Occipital lobe (tissue), 2 donors: ENCODE measurements around the gene RPRD1B. TPM values are rescaled to one million over a fixed set of nuclear protein-coding genes. Genes with fewer than 3 reads are reported as not detected.
"Not testable (repeated sequence)": the region's sequence is repeated elsewhere in the genome, so short reads cannot be mapped to it uniquely, and the experiment has no call there.

ENCODE experiments used
- DNase-seq: peaks from one replicate; lab custom pipeline; 2025; lab: John Stamatoyannopoulos, UW
- total RNA-seq: library from RNA; depleted of rRNA; stranded (reverse); fragments of >200 nt; gene quantifications from one replicate; pipeline ENCODE4 v1.2.3, GENCODE V29; 2014

The RPRD1B gene
- total RNA-seq, 1 donor from 2014 or later = 34.3 TPM

DNA sequence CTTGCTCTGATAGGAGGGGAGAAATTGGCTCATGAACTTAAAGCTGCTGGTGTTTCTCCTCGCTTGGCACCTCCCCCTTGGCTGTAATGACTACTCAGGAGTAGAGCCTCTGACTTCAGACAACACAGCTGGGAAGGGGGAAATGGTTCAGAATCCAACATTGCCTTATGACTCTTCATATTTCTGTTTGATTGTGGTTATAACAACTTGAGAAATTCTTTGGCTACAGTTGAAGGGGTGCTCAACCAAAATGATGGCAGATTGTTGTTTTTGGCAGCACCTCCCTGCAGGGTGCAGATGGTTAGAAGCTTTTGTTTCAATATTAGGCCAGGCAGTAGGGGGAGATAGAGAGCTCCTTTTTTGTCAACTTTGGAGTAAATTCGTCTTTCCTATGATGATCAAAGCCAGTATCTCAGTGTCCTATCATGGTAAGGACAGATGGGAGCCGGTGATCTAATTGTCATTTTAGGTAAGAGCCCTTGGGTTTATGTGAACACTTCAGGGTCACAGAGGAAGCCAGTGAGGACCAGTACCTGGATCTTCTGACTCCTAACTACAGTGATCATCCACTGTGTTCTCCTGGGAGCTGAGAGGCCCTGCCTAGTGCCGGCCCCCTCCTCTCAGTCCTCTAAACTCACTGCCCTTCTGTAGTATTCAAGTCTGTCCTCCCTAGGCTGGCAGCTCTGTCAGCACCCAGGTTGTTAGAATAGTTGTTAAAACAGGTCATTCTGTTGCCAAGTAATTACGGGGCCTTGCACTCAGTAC is 39.9 kb downstream of the RPRD1B start:
- DNase-seq = no peak

DNA sequence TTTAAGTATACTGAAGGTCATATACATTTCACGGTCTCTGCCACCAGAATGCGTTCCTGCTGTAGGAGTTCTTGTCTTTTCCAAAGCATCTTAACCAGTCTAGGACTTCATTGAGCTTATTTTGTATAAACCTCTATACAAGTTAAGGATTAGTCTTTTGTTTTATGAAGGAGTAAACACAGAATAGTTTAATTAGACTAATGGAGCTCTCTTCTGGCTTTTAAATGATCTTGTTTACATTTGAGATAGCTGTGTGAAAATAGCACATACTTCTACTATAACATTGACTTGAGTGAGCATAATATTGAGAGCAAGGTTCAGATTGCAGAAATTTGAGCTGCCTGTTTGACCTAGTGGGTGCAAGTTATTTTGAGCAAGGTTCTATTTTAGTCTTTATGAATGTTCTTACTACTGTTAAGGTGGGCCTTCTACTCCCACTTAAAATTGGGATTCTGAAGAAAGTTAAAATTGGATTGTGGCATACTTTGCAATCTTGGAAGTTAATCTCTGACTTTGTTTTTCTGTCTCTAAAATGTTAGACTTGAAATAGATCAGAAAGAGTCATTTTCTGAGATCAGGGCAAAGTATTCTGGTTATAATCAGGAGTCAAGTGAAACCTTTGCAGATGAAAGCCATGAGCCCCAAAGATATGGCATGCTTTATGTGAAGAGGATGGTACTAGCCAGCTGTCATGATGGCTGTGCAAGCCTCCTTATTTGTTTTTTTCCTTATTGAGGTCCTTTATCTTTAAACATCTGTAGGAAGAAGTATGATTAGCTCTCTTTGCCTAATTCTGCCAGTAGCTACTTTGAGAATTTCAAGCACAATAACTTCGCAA is 41.8 kb downstream of the RPRD1B start:
- no peak for DNase-seq

GRCh38 chr20:38076548-38076947 is 43.0 kb downstream of the RPRD1B start:
- DNase-seq = no peak

DNA sequence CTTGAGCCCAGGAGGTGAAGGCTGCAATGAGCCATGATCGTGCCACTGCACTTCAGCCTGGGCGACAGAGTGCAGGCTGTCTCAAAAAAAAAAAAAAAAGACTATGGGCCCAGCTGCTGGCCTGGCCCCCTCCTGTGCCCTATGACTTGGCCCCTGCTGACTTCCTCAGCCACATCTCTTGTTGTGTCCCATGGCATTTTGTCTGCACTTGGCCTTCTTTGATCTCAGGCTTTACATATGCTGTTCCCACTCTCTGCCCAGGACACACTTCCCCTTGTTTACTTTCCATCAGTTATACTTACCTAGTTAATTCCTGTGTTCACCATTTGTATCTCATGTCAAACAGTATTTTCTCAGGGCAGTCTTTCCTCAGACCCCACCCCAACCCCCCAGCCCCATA is 44.5 kb downstream of the RPRD1B start:
- DNase-seq = no peak

- DNase-seq = no peak
These were observed 45.8 kb downstream of the RPRD1B start for GRCh38 chr20:38079353-38079752.

DNA sequence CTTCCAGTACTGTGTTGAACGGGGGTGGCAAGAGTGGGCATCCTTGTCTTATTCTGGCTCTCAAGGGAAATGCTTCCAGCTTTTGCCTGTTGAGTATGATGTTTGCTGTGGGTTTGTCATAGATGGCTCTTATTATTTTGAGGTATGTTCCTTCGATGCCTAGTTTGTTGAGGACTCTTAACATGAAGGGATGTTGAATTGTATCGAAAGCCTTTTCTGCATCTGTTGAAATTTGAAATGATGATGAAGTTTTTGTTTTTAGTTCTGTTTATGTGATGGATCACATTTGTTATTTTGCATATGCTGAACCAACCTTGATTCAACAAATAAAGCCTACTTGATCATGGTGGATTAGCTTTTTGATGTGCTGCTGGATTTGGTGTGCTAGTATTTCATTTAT is 48.0 kb downstream of the RPRD1B start:
- DNase-seq = no peak

DNA sequence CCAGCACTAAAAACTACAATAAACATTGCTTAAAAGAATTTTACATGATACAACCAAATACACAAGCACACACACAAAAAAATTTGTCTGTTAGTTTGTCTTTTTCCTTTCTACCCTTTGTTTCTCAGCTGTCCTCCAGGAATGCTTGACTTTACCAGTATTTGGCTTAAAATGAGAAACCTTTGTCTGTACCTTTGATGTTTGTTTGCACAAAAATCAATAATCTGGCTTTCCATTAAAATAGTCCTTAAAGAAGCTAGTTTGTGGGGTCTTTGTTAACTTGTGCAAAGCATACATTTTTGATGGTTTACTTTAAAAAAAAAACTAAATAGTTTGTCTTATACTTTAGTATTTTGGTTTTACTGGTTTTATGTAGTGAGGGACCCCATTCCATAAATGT is 49.3 kb downstream of the RPRD1B start:
- DNase-seq = no peak

GRCh38 chr20:38083338-38084048 is 49.9 kb downstream of the RPRD1B start:
- no peak for DNase-seq

- no peak for DNase-seq
These were observed 50.9 kb downstream of the RPRD1B start for GRCh38 chr20:38084425-38084951.

DNA sequence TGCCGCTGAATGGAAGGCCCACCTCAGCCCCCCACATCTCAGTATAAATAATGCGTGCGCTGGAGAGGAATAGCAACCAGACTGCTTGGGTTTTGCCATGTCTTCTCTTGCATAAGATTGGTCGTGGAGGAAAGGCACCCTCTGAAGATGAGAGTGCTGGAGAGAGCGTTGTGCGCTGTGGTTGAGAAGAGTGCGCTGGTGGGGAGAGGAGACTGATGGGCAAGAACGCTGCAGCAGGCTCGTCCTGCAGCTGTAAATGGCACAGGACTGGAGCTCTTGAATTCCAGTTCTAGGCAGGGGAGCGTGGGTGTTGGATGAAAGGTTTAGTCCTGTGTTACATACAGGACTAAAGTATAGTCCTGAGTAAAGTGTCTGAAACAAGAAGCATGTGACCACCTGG is 51.5 kb downstream of the RPRD1B start:
- no peak for DNase-seq

DNA sequence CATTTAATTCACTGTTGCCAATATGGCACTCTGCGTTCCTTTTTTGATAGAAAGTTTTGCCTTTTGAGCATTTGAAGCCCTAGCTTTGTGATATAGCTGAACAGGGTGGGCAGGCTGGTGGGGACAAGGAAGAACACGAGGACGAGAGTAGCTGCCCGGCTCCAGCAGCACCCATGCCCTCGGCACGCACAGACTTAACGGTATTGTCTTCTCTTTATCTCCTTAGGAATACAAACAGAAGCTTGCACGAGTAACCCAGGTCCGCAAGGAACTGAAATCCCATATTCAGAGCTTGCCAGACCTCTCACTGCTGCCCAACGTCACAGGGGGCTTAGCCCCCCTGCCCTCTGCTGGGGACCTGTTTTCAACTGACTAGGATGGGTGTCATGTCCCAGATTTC is 56.0 kb downstream of the RPRD1B start:
- no peak for DNase-seq

DNA sequence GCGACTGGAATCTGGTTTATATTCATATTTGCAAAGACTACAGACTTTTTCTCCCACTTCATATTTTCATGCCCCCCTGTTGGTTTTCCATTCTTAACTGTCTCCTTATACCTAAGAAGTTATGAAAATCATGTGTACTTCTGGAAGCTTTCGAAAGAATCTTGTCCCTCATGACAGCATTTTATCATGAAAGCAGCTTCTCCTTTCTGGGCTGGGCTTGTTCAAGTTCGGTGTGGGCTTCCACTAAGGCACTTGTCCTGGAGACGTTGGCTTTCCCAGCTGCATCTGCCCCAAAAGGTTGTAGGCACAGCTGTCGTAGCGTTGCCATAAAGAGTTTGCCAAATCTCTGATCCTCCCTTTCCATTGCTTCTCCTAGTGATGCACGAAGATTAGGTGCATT is 56.5 kb downstream of the RPRD1B start:
- DNase-seq = no peak

- DNase-seq = no peak
These were observed 58.1 kb downstream of the RPRD1B start for GRCh38 chr20:38091441-38092216.

DNA sequence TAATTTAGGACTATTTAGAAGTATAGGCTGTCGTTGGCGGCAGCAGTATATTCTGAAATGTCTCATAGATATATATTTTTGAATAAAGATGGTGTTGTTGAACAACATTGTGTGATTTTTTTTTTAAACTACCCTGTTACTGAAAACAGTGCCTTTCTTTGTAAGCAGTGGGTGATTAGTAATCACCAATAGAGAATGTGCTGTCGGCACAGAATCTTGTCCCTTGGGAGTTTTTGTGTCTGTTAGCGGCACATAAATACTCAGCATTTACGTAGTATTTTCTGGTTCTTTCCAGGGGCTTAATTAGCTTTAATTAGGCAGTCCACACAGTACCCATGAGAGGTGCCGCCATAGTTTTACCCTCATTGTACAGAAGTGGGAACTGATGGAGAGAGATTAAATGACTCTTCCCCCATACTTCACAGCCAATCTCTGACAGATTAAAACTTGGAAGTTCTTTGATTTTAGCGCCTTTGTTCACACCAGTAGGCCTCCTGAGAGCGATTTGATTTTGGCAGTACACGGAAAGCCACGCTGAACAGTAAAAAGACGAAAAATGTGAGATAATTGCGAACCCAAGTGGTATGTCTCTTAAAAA is 58.8 kb downstream of the RPRD1B start:
- DNase-seq = no peak

DNA sequence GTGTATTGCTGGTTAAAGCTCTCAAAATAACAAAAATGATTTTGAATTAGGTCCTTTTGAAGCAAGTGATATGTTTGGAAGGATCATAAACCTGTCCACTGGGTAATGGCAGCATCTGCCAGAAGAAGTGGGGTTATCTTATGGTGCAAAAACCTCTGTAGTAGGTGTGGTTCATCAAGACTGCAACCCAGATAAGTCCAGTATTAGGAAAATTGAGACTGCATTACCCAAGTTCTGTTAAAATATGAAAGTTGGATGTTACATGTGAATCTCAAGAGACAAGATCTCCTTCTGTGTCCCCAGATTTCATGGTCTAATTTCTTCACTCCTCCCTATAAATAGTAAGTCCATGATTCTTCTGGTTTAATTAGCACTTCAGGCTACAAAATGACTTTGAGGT is 59.4 kb downstream of the RPRD1B start:
- no peak for DNase-seq

DNA sequence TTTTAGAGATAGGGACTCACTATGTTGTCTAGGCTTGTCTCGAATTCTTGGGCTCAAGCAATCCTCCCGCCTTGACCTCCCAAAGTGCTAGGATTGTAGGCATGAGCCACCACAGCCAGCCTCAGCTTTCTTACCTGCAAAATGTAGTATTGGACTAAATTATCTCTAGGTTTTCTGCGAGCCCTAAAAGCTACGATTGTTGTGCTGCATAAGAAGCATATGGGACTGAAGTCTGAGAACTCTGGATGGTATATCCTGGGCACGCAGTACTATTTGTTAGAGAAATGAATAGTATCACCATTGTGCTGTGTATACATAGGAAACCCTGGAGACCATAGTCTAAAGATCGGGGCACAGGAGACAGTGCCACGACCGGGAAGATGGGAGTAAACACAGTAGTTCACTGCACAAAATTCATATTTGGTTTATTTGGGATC is 60.1 kb downstream of the RPRD1B start:
- no peak for DNase-seq

DNA sequence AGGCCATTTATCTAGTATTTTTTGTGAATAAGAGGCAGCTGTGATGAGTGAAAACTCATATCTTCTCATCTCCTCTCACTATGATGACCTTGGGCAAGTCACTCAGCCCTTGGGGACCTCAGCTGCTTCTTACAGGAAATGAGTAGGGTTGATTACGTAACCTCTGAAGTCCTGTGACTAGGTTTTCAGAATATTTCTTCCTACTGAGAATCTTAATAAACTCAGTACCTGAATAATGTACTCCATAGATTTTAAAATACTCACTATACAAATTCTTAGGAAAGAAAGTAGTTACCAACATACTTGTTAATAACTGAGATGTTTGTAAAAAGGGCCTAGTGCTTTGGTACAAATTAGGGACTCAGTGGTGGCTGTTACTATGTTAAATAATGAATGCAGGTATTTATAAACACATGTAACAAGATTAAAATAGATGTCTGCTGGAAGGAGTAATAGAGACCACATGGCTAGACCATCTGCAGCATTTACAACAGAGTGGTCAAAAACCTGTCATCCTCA is 60.9 kb downstream of the RPRD1B start:
- no peak for DNase-seq

DNA sequence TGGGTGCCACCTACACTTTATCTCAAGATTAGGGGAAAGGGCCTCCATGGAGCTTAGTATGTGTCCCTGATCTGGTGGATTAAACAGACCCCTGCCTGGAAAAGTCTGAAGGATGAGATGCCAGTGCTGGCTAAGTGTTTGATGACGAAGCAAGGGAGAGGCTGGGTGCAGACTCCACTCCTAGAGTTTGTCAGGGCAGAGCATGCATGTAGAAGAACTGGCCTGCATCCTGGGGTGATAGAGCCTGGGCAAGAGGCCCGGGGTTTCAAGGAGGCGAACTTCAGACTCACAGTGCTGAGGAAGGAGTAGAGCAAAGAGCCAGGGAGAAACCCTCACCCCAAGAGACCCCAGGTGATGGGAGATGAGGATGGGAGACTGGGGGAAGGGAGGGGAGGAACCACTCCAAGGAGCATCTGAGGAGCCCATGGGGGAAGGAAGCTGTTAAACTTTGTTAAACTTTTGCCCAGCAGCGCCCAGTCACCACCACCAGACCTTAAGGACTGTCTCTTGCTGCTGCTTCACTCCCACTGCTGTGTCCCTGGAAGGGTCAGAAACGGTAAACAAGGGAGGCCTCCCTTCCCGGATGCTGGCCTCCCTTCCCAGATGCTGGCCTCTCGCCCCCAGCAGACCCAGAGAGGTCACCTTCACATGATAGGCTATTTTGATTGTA is 61.6 kb downstream of the RPRD1B start:
- DNase-seq = no peak

DNA sequence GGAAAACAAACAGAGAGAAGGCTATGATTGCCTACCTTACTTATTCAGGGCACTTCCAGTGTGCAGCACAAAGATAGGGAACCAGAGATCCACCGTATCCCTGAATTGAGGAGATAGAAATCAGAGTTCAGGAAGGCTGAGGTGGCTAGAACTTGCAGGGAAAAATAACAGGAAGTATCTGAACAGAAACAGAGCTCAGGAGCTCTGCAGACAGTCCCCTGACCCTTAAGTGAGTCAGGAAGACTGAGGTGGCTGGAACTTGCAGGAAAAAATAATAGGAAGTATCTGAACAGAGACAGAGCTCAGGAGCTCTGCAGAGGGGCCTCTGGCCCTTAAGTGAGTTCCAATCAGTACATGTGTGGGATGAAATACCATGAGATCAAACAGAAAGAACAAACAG is 65.4 kb downstream of the RPRD1B start:
- DNase-seq = no peak

DNA sequence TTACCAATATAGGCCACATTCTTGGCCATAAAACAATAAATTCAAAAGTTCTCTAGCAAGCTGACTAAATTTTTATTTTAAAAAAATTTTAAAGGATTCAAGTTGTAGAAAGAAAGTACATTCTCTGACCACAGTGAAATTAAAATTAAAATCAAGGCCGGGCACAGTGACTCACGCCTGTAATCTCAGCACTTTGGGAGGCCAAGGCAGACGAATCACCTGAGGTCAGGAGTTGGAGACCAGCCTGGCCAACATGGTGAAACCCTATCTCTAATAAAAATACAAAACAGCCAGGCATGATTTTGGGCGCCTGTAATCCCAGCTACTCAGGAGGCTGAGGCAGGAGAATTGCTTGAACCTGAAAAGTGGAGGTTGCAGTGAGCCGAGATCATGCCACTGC is 68.7 kb downstream of the RPRD1B start:
- not testable (repeated sequence) for DNase-seq
